Activated naive CD8-positive, alpha-beta T cell treated with anti-CD3 and anti-CD28 coated beads, Interleukin-2, amount 50 U/mL, for 16 hours (primary cell): ENCODE data around the gene INHA.

Experiments
- DNase-seq: peaks from one replicate; pipeline ENCODE4 v3.0.0-alpha.2; 2020; ENCODE audit warnings: low read depth, low spot score

The INHA gene

DNA sequence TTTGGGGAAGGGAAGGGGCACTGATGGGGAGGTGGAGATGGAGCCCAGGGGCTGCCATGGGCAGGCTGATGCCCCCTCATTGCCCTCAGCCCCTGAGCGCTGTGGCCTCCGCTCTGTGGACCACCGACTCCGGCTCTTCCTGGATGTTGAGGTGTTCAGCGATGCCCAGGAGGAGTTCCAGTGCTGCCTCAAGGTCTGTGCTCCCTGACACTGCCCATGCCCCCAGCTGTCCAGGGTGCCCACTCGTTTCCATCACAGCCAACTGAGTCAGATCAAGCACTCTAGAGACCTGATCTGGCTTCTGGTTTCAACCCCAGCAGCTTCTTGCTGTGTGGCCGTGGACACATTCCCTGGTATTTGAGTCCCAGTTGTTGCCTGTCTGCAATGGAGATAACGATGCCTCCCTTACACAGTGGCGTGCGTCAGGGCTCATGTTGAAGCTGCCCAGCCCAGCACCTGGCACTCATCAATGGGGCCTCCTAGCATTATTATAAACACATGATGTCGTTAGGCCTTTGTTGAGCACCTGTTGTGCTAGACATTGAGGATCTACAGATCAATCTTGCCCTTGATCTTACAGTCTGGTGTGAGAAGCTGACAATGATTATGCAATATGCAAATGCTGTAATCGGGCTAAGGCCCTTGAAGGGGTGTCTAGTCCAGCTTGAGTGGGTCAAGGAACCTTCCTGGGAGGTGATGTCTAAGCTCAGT lies 39.9 kb downstream of the INHA start:
- no peak for DNase-seq

DNA sequence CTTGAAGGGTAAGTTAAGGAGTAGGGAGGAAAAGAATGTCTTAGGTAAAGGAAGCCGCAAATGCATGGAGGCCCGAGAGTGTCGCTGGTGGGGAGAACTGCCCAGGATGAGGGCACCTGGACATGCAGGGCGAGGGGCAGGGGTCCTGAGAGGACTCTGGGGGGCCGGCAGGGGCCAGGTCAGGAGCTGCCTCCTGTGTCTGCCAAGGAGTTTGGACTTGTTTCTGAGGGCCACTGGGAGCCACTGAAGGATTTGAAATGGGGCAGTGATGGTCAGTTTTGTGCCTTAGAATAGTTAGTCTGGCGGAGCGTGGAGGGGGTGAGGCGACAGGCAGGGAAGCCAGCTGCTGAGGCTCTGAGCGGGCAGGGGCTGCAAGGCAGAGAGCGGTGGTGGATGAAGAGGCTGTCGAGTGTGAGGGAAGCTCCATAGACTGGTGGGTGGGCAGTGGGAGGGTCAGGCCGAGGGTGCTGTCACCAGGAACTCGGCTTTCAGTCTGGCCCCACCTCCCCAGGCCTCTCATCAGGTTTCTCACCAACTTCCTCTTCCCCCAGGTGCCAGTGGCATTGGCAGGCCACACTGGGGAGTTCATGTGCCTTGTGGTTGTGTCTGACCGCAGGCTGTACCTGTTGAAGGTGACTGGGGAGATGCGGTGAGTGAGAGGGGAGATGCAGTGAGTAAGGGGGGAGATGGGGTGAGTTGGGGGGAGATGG lies 40.6 kb downstream of the INHA start:
- DNase-seq, result no peak

DNA sequence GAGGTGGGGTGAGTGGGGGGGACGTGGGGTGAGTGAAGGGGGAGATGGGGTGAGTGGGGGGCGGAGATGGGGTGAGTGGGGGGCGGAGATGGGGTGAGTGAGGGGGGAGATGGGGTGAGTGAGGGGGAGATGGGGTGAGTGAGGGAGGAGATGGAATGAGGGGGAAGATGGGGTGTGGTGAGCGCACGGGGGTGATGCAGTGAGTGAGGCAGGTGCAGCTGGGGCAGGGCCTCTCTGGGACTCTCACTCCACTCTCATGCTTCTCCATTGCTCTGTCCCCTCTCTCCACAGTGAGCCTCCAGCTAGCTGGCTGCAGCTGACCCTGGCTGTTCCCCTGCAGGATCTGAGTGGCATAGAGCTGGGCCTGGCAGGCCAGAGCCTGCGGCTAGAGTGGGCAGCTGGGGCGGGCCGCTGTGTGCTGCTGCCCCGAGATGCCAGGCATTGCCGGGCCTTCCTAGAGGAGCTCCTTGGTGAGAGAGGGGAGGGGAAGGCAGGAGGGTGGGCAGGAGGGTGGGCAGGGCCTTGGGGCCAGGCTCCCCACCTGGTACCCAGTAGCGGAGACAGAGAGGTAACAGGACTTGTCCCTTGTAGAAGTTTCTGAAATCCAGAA lies 41.5 kb downstream of the INHA start:
- DNase-seq, result no peak

DNA sequence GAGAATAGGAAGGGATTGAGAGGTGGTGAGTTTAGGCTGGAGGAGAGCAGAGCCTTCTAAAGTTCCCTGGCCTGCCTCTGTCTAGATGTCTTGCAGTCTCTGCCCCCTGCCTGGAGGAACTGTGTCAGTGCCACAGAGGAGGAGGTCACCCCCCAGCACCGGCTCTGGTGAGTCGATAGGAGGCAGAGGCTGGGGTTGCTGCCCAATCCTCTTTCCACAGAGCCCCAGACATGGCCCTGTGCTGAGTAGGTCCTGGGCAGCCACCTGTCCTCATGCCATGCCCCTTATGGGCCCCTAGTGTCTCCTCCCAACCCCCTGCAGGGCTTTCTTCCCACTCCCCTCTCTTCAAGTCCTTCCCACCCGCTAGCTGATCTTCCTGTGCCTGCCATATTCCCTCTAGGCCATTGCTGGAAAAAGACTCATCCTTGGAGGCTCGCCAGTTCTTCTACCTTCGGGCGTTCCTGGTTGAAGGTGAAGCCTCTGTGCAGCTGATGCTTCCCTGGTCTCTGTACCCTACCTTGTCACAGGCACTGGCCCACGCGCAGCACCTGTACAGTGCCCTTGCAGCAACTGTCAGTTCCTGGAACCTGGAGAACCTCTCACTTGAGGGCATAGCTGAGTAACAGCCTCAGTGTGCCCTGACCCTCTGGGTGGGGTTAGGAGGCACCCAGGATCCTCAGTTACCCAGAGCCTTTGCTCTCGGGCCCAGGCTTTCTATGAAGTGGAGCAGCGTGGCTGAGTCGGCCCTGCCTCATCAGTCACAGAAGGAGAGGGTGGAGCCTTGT lies 42.2 kb downstream of the INHA start:
- no peak for DNase-seq

DNA sequence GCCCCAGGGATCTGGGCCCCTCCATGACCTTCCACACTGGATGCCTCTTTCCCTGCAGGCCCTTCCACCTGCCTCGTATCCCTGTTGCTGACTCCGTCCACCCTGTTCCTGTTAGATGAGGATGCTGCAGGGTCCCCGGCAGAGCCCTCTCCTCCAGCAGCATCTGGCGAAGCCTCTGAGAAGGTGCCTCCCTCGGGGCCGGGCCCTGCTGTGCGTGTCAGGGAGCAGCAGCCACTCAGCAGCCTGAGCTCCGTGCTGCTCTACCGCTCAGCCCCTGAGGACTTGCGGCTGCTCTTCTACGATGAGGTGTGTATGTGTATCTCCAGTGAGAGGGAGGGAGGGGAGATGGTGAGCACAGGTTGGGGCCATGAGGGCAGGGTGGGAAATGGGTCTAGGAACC lies 42.9 kb downstream of the INHA start:
- no peak for DNase-seq

DNA sequence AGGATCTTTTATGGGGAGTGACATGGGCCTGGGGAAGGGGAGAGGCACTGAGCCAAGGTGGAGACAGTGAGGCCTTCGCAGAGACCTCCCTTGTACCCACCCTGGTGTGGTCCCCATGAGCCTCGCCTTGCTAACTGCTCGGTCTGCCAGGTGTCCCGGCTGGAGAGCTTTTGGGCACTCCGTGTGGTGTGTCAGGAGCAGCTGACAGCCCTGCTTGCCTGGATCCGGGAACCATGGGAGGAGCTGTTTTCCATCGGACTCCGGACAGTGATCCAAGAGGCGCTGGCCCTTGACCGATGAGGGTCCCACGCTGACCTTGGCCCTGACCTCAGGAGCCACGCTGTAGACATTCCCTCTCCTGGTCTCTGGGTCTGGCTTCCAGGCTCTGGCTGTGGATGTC lies 43.8 kb downstream of the INHA start:
- no peak for DNase-seq

DNA sequence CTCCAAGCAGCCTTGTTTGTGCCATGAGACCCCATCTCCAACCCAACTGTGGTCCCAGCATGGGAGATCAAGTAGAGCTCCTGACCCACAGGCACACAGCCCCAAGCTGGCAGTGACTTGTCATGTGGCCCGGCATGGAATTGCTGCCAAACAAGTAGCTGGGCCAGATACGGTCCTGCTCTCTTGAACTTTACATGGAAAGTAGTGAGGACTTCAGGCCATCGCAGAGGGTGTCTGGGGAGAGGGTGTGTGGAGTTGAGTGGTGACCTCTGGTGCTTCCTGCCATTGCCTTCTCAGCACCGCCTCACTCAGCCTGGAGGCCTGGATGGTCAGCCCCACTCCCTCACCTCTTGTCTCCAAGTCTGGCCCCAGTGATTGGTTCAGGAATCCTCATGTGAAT lies 44.4 kb downstream of the INHA start:
- no peak for DNase-seq

DNA sequence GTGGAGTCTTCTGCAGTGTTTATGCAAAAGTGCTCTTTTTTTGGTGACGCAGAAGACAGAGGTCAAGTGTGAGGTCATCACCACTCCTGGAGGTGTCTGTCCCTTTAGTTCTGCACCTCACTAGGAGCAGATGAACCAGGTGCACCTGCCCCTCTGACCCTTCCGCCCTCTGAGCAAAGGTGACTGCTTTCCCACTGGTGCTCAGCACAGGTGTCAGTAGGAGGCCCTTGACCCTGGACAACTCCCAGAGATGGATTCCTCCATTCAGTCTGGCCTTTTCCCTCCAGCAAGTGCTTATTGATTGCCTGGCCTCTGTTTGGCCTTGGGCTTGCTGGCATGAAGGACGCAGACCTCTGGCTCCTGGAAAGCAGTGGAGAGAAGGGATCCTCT lies 46.6 kb downstream of the INHA start:
- DNase-seq, result no peak

DNA sequence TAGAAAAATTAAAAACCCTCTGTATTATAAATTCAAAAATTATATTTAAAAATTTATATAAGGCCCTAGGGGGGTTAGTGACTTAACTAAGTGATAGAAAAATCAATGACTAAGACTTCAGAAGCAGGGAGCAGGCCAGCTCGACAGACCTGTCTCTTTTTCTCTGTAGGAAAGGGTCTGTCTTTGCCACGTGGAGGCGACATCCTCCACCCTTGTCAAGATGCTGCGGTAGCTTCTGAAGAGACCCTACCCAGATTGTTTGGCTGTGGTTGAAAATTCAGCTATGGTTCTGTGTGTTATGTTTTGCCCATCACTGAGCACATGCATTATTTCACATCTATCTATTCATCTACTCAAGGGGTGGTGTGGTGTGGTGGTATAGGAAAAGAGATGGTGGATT lies 47.1 kb downstream of the INHA start:
- no peak for DNase-seq

DNA sequence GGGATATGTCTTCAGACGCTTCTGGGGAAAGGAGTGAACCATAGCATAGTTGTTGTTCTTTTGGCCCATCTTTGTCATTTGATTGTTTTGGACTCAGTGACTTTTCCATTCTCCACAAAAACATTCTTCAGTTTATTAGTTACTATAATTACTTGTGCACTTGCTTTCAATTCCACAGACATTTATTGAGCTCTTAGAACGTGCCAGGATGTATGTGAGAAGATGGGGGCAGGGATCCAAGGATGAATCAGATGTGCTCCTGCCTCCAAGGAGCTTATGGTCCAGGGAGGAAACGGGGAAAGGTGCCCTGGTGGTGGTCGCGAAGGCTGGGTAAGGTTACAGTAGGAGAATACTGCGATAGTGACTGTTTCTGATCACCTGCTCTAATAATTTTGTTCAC lies 48.4 kb downstream of the INHA start:
- DNase-seq, result no peak

DNA sequence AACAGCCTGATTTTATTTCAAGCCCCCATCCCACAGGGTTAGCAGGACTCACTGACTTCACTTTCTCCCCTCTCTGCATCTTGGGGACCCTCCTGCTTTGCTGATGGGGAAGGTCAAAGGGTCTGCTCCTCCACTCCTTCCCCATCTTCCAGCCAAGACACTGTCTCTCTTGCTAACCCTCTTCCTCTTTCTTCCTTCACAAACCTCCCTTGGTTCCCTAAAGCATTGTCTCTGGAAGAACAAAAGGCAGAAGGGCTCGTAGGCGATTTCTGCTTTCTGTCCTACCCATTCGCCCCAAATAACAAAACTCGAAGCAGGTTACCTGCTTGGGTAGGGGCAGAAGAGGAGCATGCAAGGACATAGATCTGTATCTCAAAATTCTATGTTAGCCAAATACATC lies 49.8 kb downstream of the INHA start:
- no peak for DNase-seq

DNA sequence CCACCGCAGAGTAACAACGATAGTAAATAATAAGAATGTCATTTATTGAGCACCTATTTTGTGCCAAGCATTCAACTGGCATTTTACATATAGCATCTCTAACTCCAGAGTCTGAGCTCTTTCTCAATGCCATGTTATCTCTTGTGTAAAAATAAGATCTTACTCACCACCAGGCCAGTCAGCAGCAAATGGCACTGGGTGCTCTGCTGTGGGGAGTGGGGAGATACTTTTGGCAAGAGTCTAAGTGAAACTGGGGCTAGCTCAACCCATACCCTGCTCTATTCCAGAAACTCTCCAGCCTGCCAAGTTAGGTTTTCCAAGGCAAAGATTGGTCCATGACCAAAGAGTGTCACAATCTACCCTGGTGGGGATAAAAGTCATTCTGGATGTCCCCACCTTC lies 50.4 kb downstream of the INHA start:
- no peak for DNase-seq

DNA sequence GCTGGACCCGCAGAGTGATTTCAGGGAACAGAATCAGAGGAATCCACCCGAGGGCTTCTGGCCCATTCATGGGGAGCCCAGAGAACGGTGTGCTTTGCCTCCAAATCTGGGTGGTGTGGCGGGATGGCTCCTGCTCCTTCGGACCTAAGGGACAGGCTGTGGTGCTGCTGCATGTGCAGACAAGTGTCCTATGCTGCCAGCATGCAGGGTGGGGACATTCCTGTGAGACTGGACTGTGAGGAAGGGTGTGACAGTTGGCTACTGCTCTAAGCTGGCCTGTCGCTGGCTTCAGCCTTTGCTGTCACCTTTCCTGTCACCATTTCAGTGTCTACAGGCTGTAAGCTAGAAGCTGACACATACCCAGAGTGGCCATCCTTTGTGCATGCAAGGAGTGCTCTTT lies 52.5 kb downstream of the INHA start:
- DNase-seq, result no peak

DNA sequence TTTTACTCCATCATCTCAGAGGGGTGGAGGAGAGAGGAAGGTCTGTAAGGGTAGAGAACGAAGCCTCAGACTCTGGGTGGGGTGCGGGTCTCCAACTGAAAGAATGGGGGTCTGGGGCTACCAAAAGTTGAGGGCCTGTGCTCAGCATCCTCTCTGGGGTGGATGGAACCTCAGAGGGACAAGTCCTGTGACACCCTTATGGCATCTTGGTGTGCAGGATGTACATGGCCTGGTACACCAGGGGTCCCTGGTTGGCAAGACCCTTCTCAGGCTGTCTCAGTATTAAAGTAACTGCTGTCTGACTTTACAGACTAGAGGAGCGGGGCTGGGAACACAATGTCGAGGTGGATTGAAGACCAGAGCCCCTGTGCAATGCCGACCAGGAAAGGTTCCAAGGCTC lies 53.1 kb downstream of the INHA start:
- DNase-seq, result no peak
